Prostate gland (tissue), 2 donors: ENCODE data around the gene LAMP2. TPM values are rescaled to one million over a fixed set of nuclear protein-coding genes. Genes with fewer than 3 reads are reported as not detected.
A peak's percentile ranks its signal among the peaks of the same experiment; 100 is the strongest.
"Not testable (repeated sequence)": the region's sequence is repeated elsewhere in the genome, so short reads cannot be mapped to it uniquely, and the experiment has no call there.

Experiments used
- DNase-seq: peaks from one replicate; pipeline ENCODE4 v3.0.0-alpha.2; 2019; ENCODE audit warnings: low spot score
- H3K27ac ChIP-seq, 2 donors: fragments of 200-600 bp; sonication (generic); 2 replicates each; pipeline ENCODE4 v1.5.1; 2017 to 2019
- H3K27me3 ChIP-seq: fragments of 200-600 bp; sonication (generic); replicated peaks from 2 replicates; pipeline ENCODE4 v1.5.1; 2019; ENCODE audit not compliant: insufficient read depth
- H3K36me3 ChIP-seq, 2 donors: fragments of 200-600 bp; sonication (generic); 1 replicate in 1 of 2; 2 replicates in 1 of 2; pipeline versions ENCODE4 v1.5.1 to v1.8.1; 2017 to 2019
- H3K4me1 ChIP-seq: fragments of 200-600 bp; sonication (generic); replicated peaks from 2 replicates; pipeline ENCODE4 v1.5.1; 2019
- H3K4me3 ChIP-seq, 2 donors: fragments of 200-600 bp; sonication (generic); 2 replicates each; pipeline ENCODE4 v1.5.1; 2017 to 2019
- H3K9me3 ChIP-seq: fragments of 200-600 bp; sonication (generic); 2 replicates; pipeline ENCODE4 v1.5.1; 2017
- POLR2A ChIP-seq: fragments of 450-650 bp; IDR thresholded peaks from one replicate; pipeline ENCODE4 v1.6.1; 2016; ENCODE audit warnings: antibody characterized with exemption, mild to moderate bottlenecking
- POLR2AphosphoS5 ChIP-seq: sonication (generic); formaldehyde crosslinking; IDR thresholded peaks from one replicate; pipeline ENCODE4 v1.6.1; 2017; ENCODE audit warnings: antibody characterized with exemption
- WGBS: methylation state at CpG from one replicate; pipeline ENCODE4 v1.1.5; 2018; 5-methylcytosine and 5-hydroxymethylcytosine counted together
- intact Hi-C: fragments of 100-400 bp; cut with DNase I; formaldehyde crosslinking; loops from one replicate; pipeline ENCODE4 v1.14.2; 2022
- total RNA-seq, 2 donors: library from RNA; depleted of rRNA; stranded (reverse); fragments of >200 nt; gene quantifications; one replicate each; pipeline ENCODE4 v1.1.0, GENCODE V29; 2016
- TF ChIP-seq, protein P1 (sequence below), 4 experiments: fragments of 200-600 bp in 2 of 4; fragments of 450-650 bp in 2 of 4; sonication (generic) in 2 of 4; IDR thresholded peaks; 1 replicate in 3 of 4; 2 replicates in 1 of 4; pipeline ENCODE4 v1.5.1; 2016 to 2019; ENCODE audit warnings: antibody characterized with exemption in 4 of 4, mild to moderate bottlenecking in 2 of 4, moderate library complexity in 2 of 4

LAMP2 gene
- total RNA-seq, 2 donors from 2014 or later, result 156 to 269 TPM

DNA sequence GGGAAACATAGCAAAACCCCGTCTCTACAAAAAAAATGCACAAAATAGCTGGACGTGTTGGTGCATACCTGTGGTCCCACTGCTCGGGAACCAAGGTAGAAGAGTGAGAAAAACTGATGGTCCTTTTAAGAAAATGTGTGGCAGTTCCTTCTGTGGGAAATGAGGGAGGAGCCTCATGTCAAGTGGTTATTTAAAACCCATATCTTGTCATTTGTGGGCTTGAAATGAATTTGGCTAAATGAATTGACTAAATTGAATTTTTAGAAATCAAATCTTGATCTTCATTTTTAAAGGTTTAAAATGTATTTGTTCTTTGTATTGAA lies 16.2 kb upstream of the LAMP2 start:
- 68% methylated on average over 3 of the region's 3 CpGs for WGBS
- TF ChIP-seq POLR2A, result no peak
- TF ChIP-seq POLR2AphosphoS5, result no peak
- TF ChIP-seq, protein P1, sequence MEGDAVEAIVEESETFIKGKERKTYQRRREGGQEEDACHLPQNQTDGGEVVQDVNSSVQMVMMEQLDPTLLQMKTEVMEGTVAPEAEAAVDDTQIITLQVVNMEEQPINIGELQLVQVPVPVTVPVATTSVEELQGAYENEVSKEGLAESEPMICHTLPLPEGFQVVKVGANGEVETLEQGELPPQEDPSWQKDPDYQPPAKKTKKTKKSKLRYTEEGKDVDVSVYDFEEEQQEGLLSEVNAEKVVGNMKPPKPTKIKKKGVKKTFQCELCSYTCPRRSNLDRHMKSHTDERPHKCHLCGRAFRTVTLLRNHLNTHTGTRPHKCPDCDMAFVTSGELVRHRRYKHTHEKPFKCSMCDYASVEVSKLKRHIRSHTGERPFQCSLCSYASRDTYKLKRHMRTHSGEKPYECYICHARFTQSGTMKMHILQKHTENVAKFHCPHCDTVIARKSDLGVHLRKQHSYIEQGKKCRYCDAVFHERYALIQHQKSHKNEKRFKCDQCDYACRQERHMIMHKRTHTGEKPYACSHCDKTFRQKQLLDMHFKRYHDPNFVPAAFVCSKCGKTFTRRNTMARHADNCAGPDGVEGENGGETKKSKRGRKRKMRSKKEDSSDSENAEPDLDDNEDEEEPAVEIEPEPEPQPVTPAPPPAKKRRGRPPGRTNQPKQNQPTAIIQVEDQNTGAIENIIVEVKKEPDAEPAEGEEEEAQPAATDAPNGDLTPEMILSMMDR (IDR thresholded peaks at IDR 0.05), result no peak
- Histone ChIP-seq H3K4me3 (peak overlapping the region; percentile 30 to 31), H3K9me3 (no peaks in the 10 kb centered on the region), H3K4me1 (no peaks in the 10 kb centered on the region), H3K27me3 (no peaks in the 10 kb centered on the region), H3K27ac (peak overlapping the region; percentile 77 to 88), H3K36me3 (no peaks in the 10 kb centered on the region)
- intact Hi-C loops, result no loop called here
- no peak for DNase-seq

DNA sequence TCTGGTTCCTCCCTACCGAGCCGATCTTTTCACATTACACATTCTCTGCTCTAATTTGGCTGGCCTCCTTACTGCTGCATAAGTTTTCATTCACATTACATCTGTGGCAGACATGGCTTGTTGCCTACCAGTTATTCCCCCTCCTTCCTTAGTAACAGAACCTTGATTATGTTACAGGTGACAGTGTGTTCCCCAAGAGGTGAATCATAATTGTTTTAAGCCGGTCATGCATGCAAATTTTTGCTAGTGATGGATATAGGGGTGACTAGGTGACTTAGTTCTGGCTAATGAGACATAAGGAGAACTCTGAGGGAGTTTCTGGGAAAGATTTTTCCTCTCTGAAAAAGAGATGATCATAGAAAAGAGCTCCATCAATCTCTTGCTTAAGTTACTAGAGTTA lies 8.4 kb upstream of the LAMP2 start:
- H3K27ac ChIP-seq, result no peak overlapping the region
- H3K4me1 ChIP-seq, result no peaks in the 10 kb centered on the region
- H3K9me3 ChIP-seq, result no peaks in the 10 kb centered on the region
- no peaks in the 10 kb centered on the region for H3K27me3 ChIP-seq
- H3K36me3 ChIP-seq, result no peaks in the 10 kb centered on the region
- TF ChIP-seq, protein P1 (IDR thresholded peaks at IDR 0.05), result no peak
- no peak for TF ChIP-seq POLR2AphosphoS5
- TF ChIP-seq POLR2A, result no peak
- intact Hi-C loops, result no loop called here
- WGBS, result 57% methylated on average over 3 of the region's 3 CpGs
- DNase-seq, result no peak
- no peak overlapping the region for H3K4me3 ChIP-seq

DNA sequence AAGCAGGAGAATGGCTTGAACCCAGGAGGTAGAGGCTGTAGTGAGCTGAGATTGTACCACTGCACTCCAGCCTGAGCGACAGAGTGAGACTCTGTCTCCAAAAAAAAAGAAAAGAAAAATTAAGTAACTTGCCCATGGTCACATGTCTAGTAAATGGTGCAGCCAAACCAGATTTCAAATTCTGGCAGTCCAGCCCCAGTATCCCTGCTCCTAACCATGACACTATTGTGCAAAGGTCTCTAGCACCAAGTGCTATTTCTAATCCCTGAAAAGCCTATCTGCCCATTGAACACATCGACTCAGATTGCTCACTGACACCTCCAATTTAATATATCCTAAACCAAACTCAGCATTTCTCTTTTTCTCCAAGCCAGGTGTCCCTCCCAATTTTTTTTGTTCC lies 7.6 kb upstream of the LAMP2 start:
- no peaks in the 10 kb centered on the region for H3K27me3 ChIP-seq
- no peak for TF ChIP-seq POLR2A
- TF ChIP-seq, protein P1 (IDR thresholded peaks at IDR 0.05), result no peak
- no peak for TF ChIP-seq POLR2AphosphoS5
- DNase-seq, result no peak
- WGBS, result 95% methylated on average over 2 of the region's 2 CpGs
- no peaks in the 10 kb centered on the region for H3K9me3 ChIP-seq
- intact Hi-C loops, result no loop called here
- H3K4me3 ChIP-seq, result no peak overlapping the region
- H3K27ac ChIP-seq, result no peak overlapping the region
- no peaks in the 10 kb centered on the region for H3K4me1 ChIP-seq
- no peaks in the 10 kb centered on the region for H3K36me3 ChIP-seq

DNA sequence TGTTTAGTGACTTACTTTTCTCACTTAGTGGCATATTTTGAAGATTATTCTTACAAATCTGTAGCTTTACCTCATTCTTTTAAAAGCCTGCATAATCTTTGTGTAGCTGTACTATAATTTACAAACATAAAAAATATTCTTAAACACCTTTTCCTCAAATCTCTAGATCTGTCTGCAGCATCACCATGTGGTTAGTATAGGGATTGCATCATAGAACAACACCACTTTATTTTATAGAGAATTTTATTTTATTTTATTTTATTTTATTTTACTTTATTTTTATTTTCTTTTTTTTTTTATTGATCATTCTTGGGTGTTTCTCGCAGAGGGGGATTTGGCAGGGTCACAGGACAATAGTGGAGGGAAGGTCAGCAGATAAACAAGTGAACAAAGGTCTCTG lies 6.4 kb upstream of the LAMP2 start:
- intact Hi-C loops, H3K4me3 ChIP-seq, H3K4me1 ChIP-seq, DNase-seq, H3K27me3 ChIP-seq, H3K9me3 ChIP-seq, H3K36me3 ChIP-seq, H3K27ac ChIP-seq: not testable (repeated sequence)
- 0% methylated on average over 1 of the region's 1 CpG for WGBS
- TF ChIP-seq, protein P1 (IDR thresholded peaks at IDR 0.05), result peak; percentile 17 to 67 (median 34)

DNA sequence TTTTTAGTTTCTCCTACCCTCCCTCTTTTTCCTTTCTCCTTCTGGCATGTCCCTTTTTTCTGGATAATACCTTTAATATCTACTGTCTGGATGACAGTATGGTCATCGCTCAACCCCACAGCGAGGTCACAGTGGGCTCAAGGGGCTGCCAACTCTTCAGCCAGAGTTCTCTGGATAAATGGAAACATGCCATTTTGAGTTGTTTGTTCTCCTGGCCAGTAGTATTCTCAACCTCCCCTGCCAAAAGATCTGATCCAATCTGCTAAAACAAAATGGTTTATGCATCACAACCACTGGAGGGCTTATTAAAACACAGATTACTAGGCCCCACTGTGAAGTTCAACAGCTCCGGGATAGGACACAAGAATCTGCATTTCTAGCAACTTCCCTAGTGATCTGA lies 5.0 kb upstream of the LAMP2 start:
- no peaks in the 10 kb centered on the region for H3K4me1 ChIP-seq
- no peak overlapping the region for H3K4me3 ChIP-seq
- intact Hi-C loops, result no loop called here
- no peak for DNase-seq
- no peaks in the 10 kb centered on the region for H3K9me3 ChIP-seq
- H3K27me3 ChIP-seq, result no peaks in the 10 kb centered on the region
- TF ChIP-seq, protein P1 (IDR thresholded peaks at IDR 0.05), result no peak
- TF ChIP-seq POLR2AphosphoS5 (no peak), POLR2A (no peak)
- 74% methylated on average over 3 of the region's 3 CpGs for WGBS
- no peak overlapping the region for H3K27ac ChIP-seq
- H3K36me3 ChIP-seq, result no peaks in the 10 kb centered on the region

DNA sequence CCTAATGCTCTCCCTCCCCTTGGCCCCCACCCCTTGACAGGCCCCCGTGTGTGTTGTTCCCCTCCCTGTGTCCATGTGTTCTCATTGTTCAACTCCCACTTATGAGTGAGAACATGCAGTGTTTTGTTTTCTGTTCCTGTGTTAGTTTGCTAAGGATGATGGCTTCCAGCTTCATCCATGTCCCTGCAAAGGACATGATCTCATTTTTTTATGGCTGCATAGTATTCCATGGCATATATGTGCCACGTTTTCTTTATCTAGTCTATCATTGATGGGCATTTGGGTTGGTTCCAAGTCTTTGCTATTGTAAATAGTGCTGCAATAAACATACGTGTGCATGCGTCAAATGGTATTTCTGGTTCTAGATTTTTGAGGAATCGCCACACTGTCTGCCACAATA lies 561 bp upstream of the LAMP2 start:
- DNase-seq, H3K27me3 ChIP-seq, H3K27ac ChIP-seq, H3K36me3 ChIP-seq, H3K4me1 ChIP-seq, H3K9me3 ChIP-seq, intact Hi-C loops: not testable (repeated sequence)
- peak overlapping the region in 1 of 2 donors; percentile 55 for H3K4me3 ChIP-seq
- WGBS, result 45% methylated on average over 5 of the region's 5 CpGs
